Gastrocnemius medialis (tissue), 4 donors: Measurements from ENCODE around the gene TAS2R60.

Experiments used
- CTCF ChIP-seq, 5 experiments: fragments of 450-650 bp in 3 of 5; fragments of 200-600 bp in 2 of 5; sonication (generic) in 2 of 5; IDR thresholded peaks in 4 of 5; conservative IDR thresholded peaks in 1 of 5; 1 replicate in 4 of 5; 2 replicates in 1 of 5; pipeline ENCODE4 v1.5.1; 2016 to 2019; ENCODE audit warnings: antibody characterized with exemption in 5 of 5, mild to moderate bottlenecking in 3 of 5, moderate library complexity in 3 of 5
- POLR2A ChIP-seq, 2 donors: fragments of 450-650 bp; IDR thresholded peaks; one replicate each; pipeline ENCODE4 v1.6.1; 2017; ENCODE audit warnings: antibody characterized with exemption in 2 of 2, mild to moderate bottlenecking in 2 of 2, moderate library complexity in 2 of 2

- TF ChIP-seq CTCF (IDR thresholded peaks at IDR 0.05 in 4 of 5, conservative IDR thresholded peaks at IDR 0.05 in 1 of 5), result peak; percentile 67 to 84 (median 80)
- no peak for TF ChIP-seq POLR2A (IDR thresholded peaks at IDR 0.05)
Measured at GRCh38 chr7:143416565-143417149, 26.6 kb upstream of the TAS2R60 start.
